Osteoblast (primary cell): ENCODE measurements around the gene LHX3. TPM values are rescaled to one million over a fixed set of nuclear protein-coding genes. Genes with fewer than 3 reads are reported as not detected.
A peak's percentile ranks its signal among the peaks of the same experiment; 100 is the strongest.

ENCODE experiments used
- DNase-seq: peaks from one replicate; pipeline ENCODE4 v3.0.0; 2011; ENCODE audit warnings: low spot score, mixed read lengths; ENCODE audit not compliant: insufficient read length; ENCODE audit errors: missing footprints
- H2AFZ ChIP-seq: 2 replicates; pipeline ENCODE4 v1.6.0; 2011; ENCODE audit warnings: mild to moderate bottlenecking, low read length
- H3K27ac ChIP-seq: 2 replicates; pipeline ENCODE4 v1.5.1; 2011; ENCODE audit warnings: mild to moderate bottlenecking, low read depth, low read length, moderate library complexity
- H3K27me3 ChIP-seq: 2 replicates; pipeline ENCODE4 v1.6.0; 2012; ENCODE audit warnings: mild to moderate bottlenecking, control low read depth, inconsistent platforms, low read length, moderate library complexity; ENCODE audit not compliant: insufficient read depth
- H3K36me3 ChIP-seq: 2 replicates; pipeline ENCODE4 v1.5.1; 2011; ENCODE audit warnings: mild to moderate bottlenecking, low read length, control low read depth, moderate library complexity; ENCODE audit not compliant: insufficient read depth
- H3K4me1 ChIP-seq: 2 replicates; pipeline ENCODE4 v1.5.1; 2011; ENCODE audit warnings: mild to moderate bottlenecking, low read length, control low read depth, moderate library complexity; ENCODE audit not compliant: insufficient read depth
- H3K4me2 ChIP-seq: 2 replicates; pipeline ENCODE4 v1.6.0; 2011; ENCODE audit warnings: mild to moderate bottlenecking, low read length; ENCODE audit not compliant: insufficient read depth
- H3K4me3 ChIP-seq: fragments of 200-600 bp; sonication (generic); 3 replicates; pipeline ENCODE4 v1.5.1; 2012; ENCODE audit warnings: mild to moderate bottlenecking, low read length, inconsistent platforms; ENCODE audit not compliant: insufficient read depth
- H3K79me2 ChIP-seq: 2 replicates; pipeline ENCODE4 v1.6.0; 2012; ENCODE audit warnings: mild to moderate bottlenecking, low read length, control low read depth, inconsistent platforms; ENCODE audit not compliant: insufficient read depth
- H3K9me3 ChIP-seq: 2 replicates; pipeline ENCODE4 v1.5.1; 2011; ENCODE audit warnings: low read depth, low read length, control low read depth
- H4K20me1 ChIP-seq: 2 replicates; pipeline ENCODE4 v1.6.0; 2012; ENCODE audit warnings: mild to moderate bottlenecking, low read length, control low read depth; ENCODE audit not compliant: insufficient read depth
- CTCF ChIP-seq: IDR thresholded peaks from 2 replicates; pipeline ENCODE4 v1.5.1; 2011; ENCODE audit warnings: mild to moderate bottlenecking, low read depth, low read length, moderate library complexity; ENCODE audit errors: extremely low read depth
- total RNA-seq: library from RNA; depleted of rRNA; stranded (reverse); fragments of >200 nt; gene quantifications from 2 replicates; pipeline ENCODE4 v1.2.3, GENCODE V29; 2012

Gene LHX3
- total RNA-seq, 1 donor: not detected

- Histone ChIP-seq H3K27me3 (peaks cover 64% of the 10 kb centered on the region), H3K4me3 (no peak overlapping the region), H3K9me3 (no peaks in the 10 kb centered on the region), H2AFZ (no peak overlapping the region), H3K4me2 (no peak overlapping the region), H3K36me3 (no peaks in the 10 kb centered on the region), H3K4me1 (no peaks in the 10 kb centered on the region), H3K27ac (no peak overlapping the region), H3K79me2 (no peaks in the 10 kb centered on the region), H4K20me1 (peaks cover 31% of the 10 kb centered on the region)
- TF ChIP-seq CTCF: no peak
- DNase-seq: peak; percentile 86
Measured at GRCh38 chr9:136202454-136203407, 2.2 kb downstream of the LHX3 start.

GRCh38 chr9:136201609-136202453 lies 3.1 kb downstream of the LHX3 start:
- Histone ChIP-seq H4K20me1 (peaks cover 27% of the 10 kb centered on the region), H3K27ac (no peak overlapping the region), H3K36me3 (no peaks in the 10 kb centered on the region), H3K27me3 (peaks cover 71% of the 10 kb centered on the region), H3K79me2 (no peaks in the 10 kb centered on the region), H3K9me3 (no peaks in the 10 kb centered on the region), H3K4me1 (no peaks in the 10 kb centered on the region), H3K4me3 (no peak overlapping the region), H2AFZ (no peak overlapping the region), H3K4me2 (no peak overlapping the region)
- TF ChIP-seq CTCF: no peak
- DNase-seq: peak; percentile 98

- no peaks in the 10 kb centered on the region for H3K9me3 ChIP-seq
- H3K4me1 ChIP-seq: no peaks in the 10 kb centered on the region
- no peak for TF ChIP-seq CTCF
- H3K4me2 ChIP-seq: no peak overlapping the region
- no peaks in the 10 kb centered on the region for H3K79me2 ChIP-seq
- H3K36me3 ChIP-seq: no peaks in the 10 kb centered on the region
- peaks cover 78% of the 10 kb centered on the region for H3K27me3 ChIP-seq
- no peak overlapping the region for H3K27ac ChIP-seq
- no peak overlapping the region for H2AFZ ChIP-seq
- DNase-seq: no peak
- H4K20me1 ChIP-seq: peaks cover 21% of the 10 kb centered on the region
- H3K4me3 ChIP-seq: no peak overlapping the region
Measured at GRCh38 chr9:136201174-136201573, 3.8 kb downstream of the LHX3 start.

- Histone ChIP-seq H3K4me1 (no peaks in the 10 kb centered on the region), H3K4me3 (no peak overlapping the region), H3K27me3 (peaks cover 84% of the 10 kb centered on the region), H4K20me1 (peaks cover 16% of the 10 kb centered on the region), H3K79me2 (no peaks in the 10 kb centered on the region), H2AFZ (no peak overlapping the region), H3K27ac (no peak overlapping the region), H3K9me3 (no peaks in the 10 kb centered on the region), H3K36me3 (no peaks in the 10 kb centered on the region), H3K4me2 (no peak overlapping the region)
- DNase-seq: no peak
- TF ChIP-seq CTCF: no peak
Measured at GRCh38 chr9:136200424-136200823, 4.5 kb downstream of the LHX3 start.
